Measurements from ENCODE around the gene ANKHD1.
A peak's percentile ranks its signal among the peaks of the same experiment; 100 is the strongest.

ANKHD1 gene

GRCh38 chr5:140567871-140568270 lies 166.2 kb downstream of the ANKHD1 start:
- Histone ChIP-seq H3K4me1 (ENCODE audit: control insufficient read depth, insufficient read depth, low read length, poor library complexity, severe bottlenecking) (peaks cover 22% of the 10 kb centered on the region), H3K27me3 (replicated peaks; ENCODE audit: control insufficient read depth, insufficient read depth, low read length, poor library complexity, severe bottlenecking) (no peaks in the 10 kb centered on the region), H3K9me3 (ENCODE audit: control insufficient read depth, low read length) (no peaks in the 10 kb centered on the region), H3K27ac (ENCODE audit: insufficient read depth, low read length, poor library complexity, severe bottlenecking) (no peak overlapping the region), H3K4me3 (ENCODE audit: insufficient read depth, low read depth, low read length, poor library complexity, severe bottlenecking) (no peak overlapping the region), H3K36me3 (ENCODE audit: control insufficient read depth, insufficient read depth, low read length) (peaks cover 21% of the 10 kb centered on the region)
- DNase-seq: no peak

DNA sequence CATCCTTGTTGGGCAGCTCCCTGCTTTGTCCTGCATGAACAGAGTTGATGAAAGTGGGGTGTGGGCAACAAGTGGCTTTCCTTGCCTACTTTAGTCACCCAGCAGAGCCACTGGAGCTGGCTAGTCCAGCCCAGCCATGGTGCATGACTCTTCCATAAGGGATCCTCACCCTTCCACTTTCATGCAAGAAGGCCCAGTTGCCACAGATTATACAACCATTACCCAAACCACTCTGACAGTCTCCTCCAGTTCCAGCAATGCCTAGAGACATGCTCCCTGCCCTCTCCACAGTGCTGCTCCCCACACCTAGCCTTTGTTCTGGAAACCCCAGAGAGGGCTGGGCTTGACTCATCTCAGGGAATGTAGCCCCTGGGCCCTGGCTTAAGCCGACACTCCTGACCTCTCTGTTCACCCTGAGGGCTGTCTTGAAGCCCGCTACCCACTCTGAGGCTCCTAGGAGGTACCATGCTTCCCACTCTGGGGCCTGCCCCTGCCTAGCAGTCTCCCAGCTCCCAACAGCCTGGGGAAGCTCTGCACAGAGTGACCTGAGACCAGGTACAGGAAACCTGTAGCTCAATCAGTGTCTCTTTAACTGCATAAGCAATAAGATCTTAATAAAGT lies 166.9 kb downstream of the ANKHD1 start:
- no peak for DNase-seq
- Histone ChIP-seq H3K9me3 (ENCODE audit: control insufficient read depth, low read length) (no peaks in the 10 kb centered on the region), H3K36me3 (ENCODE audit: control insufficient read depth, insufficient read depth, low read length) (peaks cover 21% of the 10 kb centered on the region), H3K27ac (ENCODE audit: insufficient read depth, low read length, poor library complexity, severe bottlenecking) (peak overlapping the region; percentile 79), H3K4me3 (ENCODE audit: insufficient read depth, low read depth, low read length, poor library complexity, severe bottlenecking) (no peak overlapping the region), H3K27me3 (replicated peaks; ENCODE audit: control insufficient read depth, insufficient read depth, low read length, poor library complexity, severe bottlenecking) (no peaks in the 10 kb centered on the region), H3K4me1 (ENCODE audit: control insufficient read depth, insufficient read depth, low read length, poor library complexity, severe bottlenecking) (peaks cover 19% of the 10 kb centered on the region)

DNA sequence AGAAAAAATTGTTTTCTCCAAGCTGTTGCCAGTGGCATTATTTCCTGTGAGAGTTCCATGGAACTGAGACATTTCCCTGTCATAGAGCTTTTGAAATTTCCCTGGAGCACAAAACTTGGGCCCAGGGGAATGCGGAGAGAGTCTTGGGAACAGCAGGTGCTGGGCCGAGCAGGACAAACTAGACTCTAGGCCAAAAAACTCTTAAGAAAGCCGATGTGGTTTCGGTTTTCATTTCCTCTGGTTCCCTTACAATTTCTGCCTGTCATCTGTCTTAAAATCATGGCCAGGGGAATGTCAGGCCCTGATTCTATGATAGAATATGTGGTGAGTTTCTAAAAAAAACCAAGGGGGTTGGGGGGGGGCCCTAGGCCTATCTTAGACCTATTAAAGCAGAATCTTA lies 167.6 kb downstream of the ANKHD1 start:
- H3K27me3 ChIP-seq (replicated peaks; ENCODE audit: control insufficient read depth, insufficient read depth, low read length, poor library complexity, severe bottlenecking): no peaks in the 10 kb centered on the region
- peaks cover 15% of the 10 kb centered on the region for H3K4me1 ChIP-seq (ENCODE audit: control insufficient read depth, insufficient read depth, low read length, poor library complexity, severe bottlenecking)
- H3K36me3 ChIP-seq (ENCODE audit: control insufficient read depth, insufficient read depth, low read length): peaks cover 21% of the 10 kb centered on the region
- peak overlapping the region; percentile 79 for H3K27ac ChIP-seq (ENCODE audit: insufficient read depth, low read length, poor library complexity, severe bottlenecking)
- peak overlapping the region; percentile 22 for H3K4me3 ChIP-seq (ENCODE audit: insufficient read depth, low read depth, low read length, poor library complexity, severe bottlenecking)
- H3K9me3 ChIP-seq (ENCODE audit: control insufficient read depth, low read length): no peaks in the 10 kb centered on the region
- no peak for DNase-seq

DNA sequence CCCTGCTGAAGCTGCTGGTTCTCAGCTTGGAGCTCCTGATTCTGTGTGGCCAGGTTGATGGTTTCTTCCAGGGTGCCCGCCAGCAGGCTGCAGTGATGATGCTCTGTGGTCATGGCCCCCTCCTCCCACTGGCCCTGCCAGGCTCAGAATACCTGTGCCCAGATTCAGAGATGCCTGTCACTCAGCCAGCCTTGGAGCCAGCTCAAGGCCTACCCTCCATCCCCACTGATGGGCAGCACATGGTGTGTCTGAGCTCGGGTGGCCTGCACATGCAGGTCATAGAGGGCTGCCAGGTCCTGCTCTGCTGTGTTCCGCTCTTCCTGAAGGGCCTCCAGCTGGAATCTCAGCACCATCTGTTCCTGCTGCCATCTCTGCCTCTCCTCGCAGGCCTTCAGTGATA lies 168.4 kb downstream of the ANKHD1 start:
- peak overlapping the region; percentile 79 for H3K27ac ChIP-seq (ENCODE audit: insufficient read depth, low read length, poor library complexity, severe bottlenecking)
- H3K27me3 ChIP-seq (replicated peaks; ENCODE audit: control insufficient read depth, insufficient read depth, low read length, poor library complexity, severe bottlenecking): no peaks in the 10 kb centered on the region
- no peaks in the 10 kb centered on the region for H3K9me3 ChIP-seq (ENCODE audit: control insufficient read depth, low read length)
- DNase-seq: no peak
- H3K4me3 ChIP-seq (ENCODE audit: insufficient read depth, low read depth, low read length, poor library complexity, severe bottlenecking): no peak overlapping the region
- H3K36me3 ChIP-seq (ENCODE audit: control insufficient read depth, insufficient read depth, low read length): peaks cover 21% of the 10 kb centered on the region
- H3K4me1 ChIP-seq (ENCODE audit: control insufficient read depth, insufficient read depth, low read length, poor library complexity, severe bottlenecking): peaks cover 13% of the 10 kb centered on the region

DNA sequence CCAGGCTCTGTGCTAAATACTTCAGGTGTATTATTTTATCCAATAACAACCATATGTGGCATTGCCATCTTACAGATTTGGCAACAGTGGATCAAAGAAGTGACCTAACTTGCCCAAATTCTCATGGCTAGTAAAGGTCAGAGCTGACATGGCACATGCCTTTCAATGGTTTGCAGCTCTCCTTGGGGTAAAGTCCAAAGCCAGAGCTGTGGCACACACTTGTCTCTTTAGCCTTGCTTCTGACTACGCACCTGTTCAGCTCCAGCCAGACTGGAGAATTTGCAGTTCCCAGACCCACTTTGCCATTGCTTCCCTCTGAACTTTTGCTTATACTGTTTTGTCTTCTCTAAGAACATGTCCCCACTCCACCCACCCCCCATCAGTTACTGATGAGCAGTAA lies 168.9 kb downstream of the ANKHD1 start:
- Histone ChIP-seq H3K4me3 (ENCODE audit: insufficient read depth, low read depth, low read length, poor library complexity, severe bottlenecking) (no peak overlapping the region), H3K9me3 (ENCODE audit: control insufficient read depth, low read length) (no peaks in the 10 kb centered on the region), H3K27me3 (replicated peaks; ENCODE audit: control insufficient read depth, insufficient read depth, low read length, poor library complexity, severe bottlenecking) (no peaks in the 10 kb centered on the region), H3K27ac (ENCODE audit: insufficient read depth, low read length, poor library complexity, severe bottlenecking) (no peak overlapping the region), H3K36me3 (ENCODE audit: control insufficient read depth, insufficient read depth, low read length) (peaks cover 21% of the 10 kb centered on the region), H3K4me1 (ENCODE audit: control insufficient read depth, insufficient read depth, low read length, poor library complexity, severe bottlenecking) (peaks cover 8% of the 10 kb centered on the region)
- no peak for DNase-seq

DNA sequence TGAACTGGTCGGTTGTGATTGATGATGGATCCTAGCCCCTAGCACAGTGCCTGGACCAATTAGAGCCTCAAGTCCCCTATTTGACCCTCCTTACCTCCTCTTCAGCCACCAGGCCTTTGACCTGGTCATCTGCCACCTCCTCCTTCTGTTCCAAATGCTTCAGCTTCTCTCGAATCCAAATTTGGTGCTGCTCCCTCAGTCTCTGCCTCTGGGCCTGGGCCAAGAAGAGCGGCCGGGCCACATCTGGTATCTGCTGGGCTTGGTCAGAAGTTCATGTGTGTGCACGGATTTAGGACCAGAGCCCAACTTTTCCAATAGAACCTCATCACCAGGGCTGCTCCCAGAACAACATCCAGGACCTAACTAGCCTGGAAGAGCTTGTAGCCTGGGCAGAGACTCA lies 169.5 kb downstream of the ANKHD1 start:
- Histone ChIP-seq H3K27ac (ENCODE audit: insufficient read depth, low read length, poor library complexity, severe bottlenecking) (no peak overlapping the region), H3K36me3 (ENCODE audit: control insufficient read depth, insufficient read depth, low read length) (peaks cover 21% of the 10 kb centered on the region)

DNA sequence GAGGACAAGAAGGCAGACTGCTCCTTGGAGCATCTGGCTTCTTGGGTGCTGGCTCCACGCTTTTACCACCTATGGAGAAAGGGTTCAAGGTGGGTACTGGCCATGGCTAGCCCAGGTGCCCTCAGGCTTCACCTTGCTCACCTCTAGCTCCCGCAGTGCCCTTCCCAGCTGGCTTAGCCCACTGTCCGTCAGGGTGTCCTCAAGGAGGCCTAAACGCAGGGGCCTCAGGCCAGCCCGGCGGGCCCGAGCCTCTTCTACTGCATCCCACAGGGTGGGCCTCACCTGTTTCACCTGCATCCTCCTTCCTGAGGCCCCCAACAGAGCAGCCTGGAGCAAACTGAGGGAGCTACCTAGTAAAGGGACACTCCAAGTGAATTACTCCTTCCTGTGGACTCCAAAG lies 172.1 kb downstream of the ANKHD1 start:
- no peak for DNase-seq
- Histone ChIP-seq H3K27me3 (replicated peaks; ENCODE audit: control insufficient read depth, insufficient read depth, low read length, poor library complexity, severe bottlenecking) (no peaks in the 10 kb centered on the region), H3K27ac (ENCODE audit: insufficient read depth, low read length, poor library complexity, severe bottlenecking) (no peak overlapping the region), H3K4me3 (ENCODE audit: insufficient read depth, low read depth, low read length, poor library complexity, severe bottlenecking) (no peak overlapping the region), H3K36me3 (ENCODE audit: control insufficient read depth, insufficient read depth, low read length) (peaks cover 9% of the 10 kb centered on the region), H3K9me3 (ENCODE audit: control insufficient read depth, low read length) (no peaks in the 10 kb centered on the region), H3K4me1 (ENCODE audit: control insufficient read depth, insufficient read depth, low read length, poor library complexity, severe bottlenecking) (peaks cover 2% of the 10 kb centered on the region)

More for the DNA sequence above, 169.5 kb downstream of the ANKHD1 start:
- peaks cover 4% of the 10 kb centered on the region for H3K4me1 ChIP-seq (ENCODE audit: control insufficient read depth, insufficient read depth, low read length, poor library complexity, severe bottlenecking)
- DNase-seq: no peak
- H3K27me3 ChIP-seq (replicated peaks; ENCODE audit: control insufficient read depth, insufficient read depth, low read length, poor library complexity, severe bottlenecking): no peaks in the 10 kb centered on the region
- H3K9me3 ChIP-seq (ENCODE audit: control insufficient read depth, low read length): no peaks in the 10 kb centered on the region
- H3K4me3 ChIP-seq (ENCODE audit: insufficient read depth, low read depth, low read length, poor library complexity, severe bottlenecking): no peak overlapping the region

DNA sequence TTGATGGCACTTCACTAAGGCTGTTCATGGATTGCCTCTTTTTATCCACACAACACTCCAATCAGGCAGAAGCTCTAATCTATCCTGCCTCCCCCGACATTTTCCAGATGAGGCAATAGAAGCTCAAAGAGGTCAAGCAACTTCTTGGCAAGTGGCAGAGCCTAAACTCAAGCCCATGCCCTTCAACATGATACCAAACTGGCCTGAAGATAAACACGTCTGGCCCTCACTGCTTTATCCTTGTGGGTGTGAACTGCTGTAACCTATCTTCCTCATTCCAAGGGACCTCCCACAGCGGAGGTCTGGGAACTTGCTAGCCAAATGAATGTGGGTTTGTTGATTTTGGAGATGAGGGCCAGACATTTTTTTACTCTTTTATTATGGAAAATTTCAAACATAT lies 172.5 kb downstream of the ANKHD1 start:
- Histone ChIP-seq H3K27ac (ENCODE audit: insufficient read depth, low read length, poor library complexity, severe bottlenecking) (no peak overlapping the region), H3K4me3 (ENCODE audit: insufficient read depth, low read depth, low read length, poor library complexity, severe bottlenecking) (no peak overlapping the region), H3K27me3 (replicated peaks; ENCODE audit: control insufficient read depth, insufficient read depth, low read length, poor library complexity, severe bottlenecking) (no peaks in the 10 kb centered on the region), H3K4me1 (ENCODE audit: control insufficient read depth, insufficient read depth, low read length, poor library complexity, severe bottlenecking) (no peaks in the 10 kb centered on the region), H3K9me3 (ENCODE audit: control insufficient read depth, low read length) (no peaks in the 10 kb centered on the region), H3K36me3 (ENCODE audit: control insufficient read depth, insufficient read depth, low read length) (peaks cover 9% of the 10 kb centered on the region)
- no peak for DNase-seq

- no peak overlapping the region for H3K4me3 ChIP-seq (ENCODE audit: insufficient read depth, low read depth, low read length, poor library complexity, severe bottlenecking)
- H3K36me3 ChIP-seq (ENCODE audit: control insufficient read depth, insufficient read depth, low read length): peaks cover 8% of the 10 kb centered on the region
- H3K4me1 ChIP-seq (ENCODE audit: control insufficient read depth, insufficient read depth, low read length, poor library complexity, severe bottlenecking): no peaks in the 10 kb centered on the region
- H3K27me3 ChIP-seq (replicated peaks; ENCODE audit: control insufficient read depth, insufficient read depth, low read length, poor library complexity, severe bottlenecking): no peaks in the 10 kb centered on the region
- DNase-seq: no peak
- H3K27ac ChIP-seq (ENCODE audit: insufficient read depth, low read length, poor library complexity, severe bottlenecking): no peak overlapping the region
- H3K9me3 ChIP-seq (ENCODE audit: control insufficient read depth, low read length): no peaks in the 10 kb centered on the region
Observed at GRCh38 chr5:140575309-140575708, 173.7 kb downstream of the ANKHD1 start.

DNA sequence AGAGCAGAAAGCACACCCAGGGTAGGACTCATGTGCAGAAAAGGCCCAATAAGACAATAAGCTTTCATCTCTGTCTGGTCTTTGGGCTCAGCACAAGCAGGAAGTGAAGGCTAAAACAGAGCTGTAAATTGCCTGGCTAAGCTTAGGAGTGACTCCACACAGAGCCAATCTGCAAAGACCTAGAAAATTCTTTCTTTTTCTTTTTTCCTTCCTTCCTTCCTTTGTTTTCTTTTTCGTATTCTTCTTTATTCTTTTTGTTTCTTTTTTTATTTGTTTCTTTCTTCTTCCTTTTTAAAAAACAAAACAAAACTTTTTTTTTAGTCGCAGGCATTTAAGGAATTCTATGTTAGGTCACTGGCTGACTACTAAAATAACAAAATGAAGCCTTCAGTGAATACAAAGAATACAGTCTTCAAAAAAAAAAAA lies 175.2 kb downstream of the ANKHD1 start:
- Histone ChIP-seq H3K4me3 (ENCODE audit: insufficient read depth, low read depth, low read length, poor library complexity, severe bottlenecking) (no peak overlapping the region), H3K27ac (ENCODE audit: insufficient read depth, low read length, poor library complexity, severe bottlenecking) (no peak overlapping the region), H3K27me3 (replicated peaks; ENCODE audit: control insufficient read depth, insufficient read depth, low read length, poor library complexity, severe bottlenecking) (no peaks in the 10 kb centered on the region), H3K4me1 (ENCODE audit: control insufficient read depth, insufficient read depth, low read length, poor library complexity, severe bottlenecking) (no peaks in the 10 kb centered on the region), H3K36me3 (ENCODE audit: control insufficient read depth, insufficient read depth, low read length) (no peaks in the 10 kb centered on the region), H3K9me3 (ENCODE audit: control insufficient read depth, low read length) (no peaks in the 10 kb centered on the region)
- no peak for DNase-seq
